Gastrocnemius medialis (tissue), 4 donors: Measurements from ENCODE around the gene RFWD3. TPM values are rescaled to one million over a fixed set of nuclear protein-coding genes. Genes with fewer than 3 reads are reported as not detected.
"Not testable (repeated sequence)": the region's sequence is repeated elsewhere in the genome, so short reads cannot be mapped to it uniquely, and the experiment has no call there.

Source experiments
- ATAC-seq, 2 donors: fragments of 150-250 bp; one replicate each; pipeline ENCODE4 v1.9.1; 2016
- DNase-seq, 2 donors: peaks; one replicate each; pipeline ENCODE4 v3.0.0-alpha.2; 2019
- H3K27ac ChIP-seq, 4 donors: fragments of 200-600 bp; sonication (generic); 1 replicate in 1 of 4; 2 replicates in 3 of 4; pipeline ENCODE4 v1.5.1; 2016 to 2018; ENCODE audit warnings: mild to moderate bottlenecking in 2 of 4, moderate library complexity in 1 of 4
- H3K27me3 ChIP-seq, 3 donors: fragments of 200-600 bp; sonication (generic) in 2 of 3; 1 replicate in 1 of 3; 2 replicates in 2 of 3; pipeline versions ENCODE4 v1.5.1 to v1.6.0; 2016 to 2019; ENCODE audit warnings: mild to moderate bottlenecking in 1 of 3, moderate library complexity in 1 of 3
- H3K36me3 ChIP-seq, 2 donors: fragments of 200-600 bp; sonication (generic) in 1 of 2; one replicate each; pipeline ENCODE4 v1.5.1; 2017 to 2018
- H3K4me1 ChIP-seq, 2 donors: fragments of 200-600 bp; sonication (generic) in 1 of 2; one replicate each; pipeline ENCODE4 v1.5.1; 2016 to 2017; ENCODE audit warnings: mild to moderate bottlenecking in 2 of 2
- H3K4me3 ChIP-seq, 4 donors: fragments of 200-600 bp; sonication (generic) in 3 of 4; 1 replicate in 1 of 4; 2 replicates in 3 of 4; pipeline ENCODE4 v1.5.1; 2016 to 2019; ENCODE audit warnings: mild to moderate bottlenecking in 2 of 4
- H3K9me3 ChIP-seq, 3 donors: fragments of 200-600 bp; sonication (generic) in 2 of 3; 1 replicate in 1 of 3; 2 replicates in 2 of 3; pipeline ENCODE4 v1.5.1; 2016 to 2019
- POLR2A ChIP-seq, 2 donors: fragments of 450-650 bp; IDR thresholded peaks; one replicate each; pipeline ENCODE4 v1.6.1; 2017; ENCODE audit warnings: antibody characterized with exemption in 2 of 2, mild to moderate bottlenecking in 2 of 2, moderate library complexity in 2 of 2
- in situ Hi-C, 4 donors: fragments of 200-750 bp; cut with MboI; loops; one replicate each; pipeline versions ENCODE4 v1.15.0 to v1.8.0; 2017; ENCODE audit warnings: low sequenced_read_pairs in 4 of 4
- intact Hi-C: fragments of 100-400 bp; cut with DNase I; formaldehyde crosslinking; loops from one replicate; pipeline ENCODE4 v1.15.1; 2023; ENCODE audit warnings: low total_unique reads
- total RNA-seq, 4 donors: library from RNA; depleted of rRNA; stranded (reverse); fragments of >200 nt; gene quantifications; one replicate each; pipeline versions ENCODE4 v1.1.0 to v1.2.3, GENCODE V29; 2016
- TF ChIP-seq, protein P1 (sequence below), 5 experiments: fragments of 450-650 bp in 3 of 5; fragments of 200-600 bp in 2 of 5; sonication (generic) in 2 of 5; IDR thresholded peaks in 4 of 5; conservative IDR thresholded peaks in 1 of 5; 1 replicate in 4 of 5; 2 replicates in 1 of 5; pipeline ENCODE4 v1.5.1; 2016 to 2019; ENCODE audit warnings: antibody characterized with exemption in 5 of 5, mild to moderate bottlenecking in 3 of 5, moderate library complexity in 3 of 5

RFWD3 gene
- total RNA-seq, 4 donors from 2014 or later, result 2.5 to 7.1 (median 4.1) TPM

GRCh38 chr16:74682556-74682955, 15.9 kb upstream of the RFWD3 start:
- in situ Hi-C loops, result no loop called here
- H3K27me3 ChIP-seq, result no peaks in the 10 kb centered on the region
- DNase-seq (no peak), ATAC-seq (no peak)
- intact Hi-C loops, result no loop called here
- no peak overlapping the region for H3K27ac ChIP-seq
- H3K36me3 ChIP-seq, result no peaks in the 10 kb centered on the region
- H3K9me3 ChIP-seq, result no peaks in the 10 kb centered on the region
- TF ChIP-seq, protein P1, sequence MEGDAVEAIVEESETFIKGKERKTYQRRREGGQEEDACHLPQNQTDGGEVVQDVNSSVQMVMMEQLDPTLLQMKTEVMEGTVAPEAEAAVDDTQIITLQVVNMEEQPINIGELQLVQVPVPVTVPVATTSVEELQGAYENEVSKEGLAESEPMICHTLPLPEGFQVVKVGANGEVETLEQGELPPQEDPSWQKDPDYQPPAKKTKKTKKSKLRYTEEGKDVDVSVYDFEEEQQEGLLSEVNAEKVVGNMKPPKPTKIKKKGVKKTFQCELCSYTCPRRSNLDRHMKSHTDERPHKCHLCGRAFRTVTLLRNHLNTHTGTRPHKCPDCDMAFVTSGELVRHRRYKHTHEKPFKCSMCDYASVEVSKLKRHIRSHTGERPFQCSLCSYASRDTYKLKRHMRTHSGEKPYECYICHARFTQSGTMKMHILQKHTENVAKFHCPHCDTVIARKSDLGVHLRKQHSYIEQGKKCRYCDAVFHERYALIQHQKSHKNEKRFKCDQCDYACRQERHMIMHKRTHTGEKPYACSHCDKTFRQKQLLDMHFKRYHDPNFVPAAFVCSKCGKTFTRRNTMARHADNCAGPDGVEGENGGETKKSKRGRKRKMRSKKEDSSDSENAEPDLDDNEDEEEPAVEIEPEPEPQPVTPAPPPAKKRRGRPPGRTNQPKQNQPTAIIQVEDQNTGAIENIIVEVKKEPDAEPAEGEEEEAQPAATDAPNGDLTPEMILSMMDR (IDR thresholded peaks at IDR 0.05 in 4 of 5, conservative IDR thresholded peaks at IDR 0.05 in 1 of 5), result no peak
- no peak for TF ChIP-seq POLR2A (IDR thresholded peaks at IDR 0.05)
- H3K4me3 ChIP-seq, result no peak overlapping the region
- no peaks in the 10 kb centered on the region for H3K4me1 ChIP-seq

DNA sequence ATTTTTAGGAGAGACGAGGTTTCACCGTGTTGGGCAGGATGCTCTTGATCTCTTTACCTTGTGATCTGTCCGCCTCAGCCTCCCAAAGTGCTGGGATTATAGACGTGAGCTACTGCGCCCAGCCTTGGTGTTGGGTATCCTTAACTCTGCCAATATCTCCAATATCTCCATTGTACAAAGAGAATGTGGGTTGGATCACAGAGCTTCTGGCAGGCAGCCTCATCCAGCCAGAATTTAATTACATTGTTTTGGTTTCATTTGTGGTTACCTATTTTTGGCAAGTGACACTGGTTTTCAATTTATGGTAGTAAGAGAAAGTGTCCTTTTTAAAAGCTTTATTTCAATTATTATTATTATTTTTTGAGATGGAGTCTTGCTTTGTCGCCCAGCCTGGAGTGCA, 14.0 kb upstream of the RFWD3 start:
- ATAC-seq (no peak), DNase-seq (no peak)
- Histone ChIP-seq H3K4me3 (no peak overlapping the region), H3K27ac (no peak overlapping the region), H3K4me1 (no peaks in the 10 kb centered on the region), H3K36me3 (no peaks in the 10 kb centered on the region), H3K9me3 (no peaks in the 10 kb centered on the region), H3K27me3 (no peaks in the 10 kb centered on the region)
- TF ChIP-seq, protein P1 (IDR thresholded peaks at IDR 0.05 in 4 of 5, conservative IDR thresholded peaks at IDR 0.05 in 1 of 5), result no peak
- TF ChIP-seq POLR2A (IDR thresholded peaks at IDR 0.05), result no peak
- intact Hi-C loops, result no loop called here
- in situ Hi-C loops, result no loop called here

DNA sequence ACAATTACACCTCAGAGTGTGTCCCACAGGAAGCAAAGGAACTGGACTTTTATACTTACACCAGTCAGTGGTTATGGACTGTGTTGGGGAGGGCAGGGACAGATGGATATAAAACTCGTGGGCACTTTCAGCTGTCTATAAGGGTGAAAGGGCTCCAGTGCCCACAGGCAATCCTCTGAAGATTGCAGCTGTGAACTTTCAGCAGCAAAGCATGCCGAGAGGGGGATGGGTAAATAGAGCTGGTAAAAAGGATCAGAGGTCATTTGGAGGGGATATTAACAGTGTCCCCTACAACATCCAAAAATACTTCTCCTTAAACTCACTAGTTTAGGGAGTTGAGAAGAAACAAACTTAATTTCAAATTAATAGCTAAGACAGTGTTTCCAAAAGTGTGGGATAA, 13.3 kb upstream of the RFWD3 start:
- intact Hi-C loops (no loop called here), in situ Hi-C loops (no loop called here)
- no peak for DNase-seq
- H3K27me3 ChIP-seq, result no peaks in the 10 kb centered on the region
- H3K4me1 ChIP-seq, result no peaks in the 10 kb centered on the region
- H3K9me3 ChIP-seq, result no peaks in the 10 kb centered on the region
- no peaks in the 10 kb centered on the region for H3K36me3 ChIP-seq
- no peak for ATAC-seq
- H3K27ac ChIP-seq, result no peak overlapping the region
- no peak overlapping the region for H3K4me3 ChIP-seq
- TF ChIP-seq, protein P1 (IDR thresholded peaks at IDR 0.05 in 4 of 5, conservative IDR thresholded peaks at IDR 0.05 in 1 of 5), result no peak
- TF ChIP-seq POLR2A (IDR thresholded peaks at IDR 0.05), result no peak

DNA sequence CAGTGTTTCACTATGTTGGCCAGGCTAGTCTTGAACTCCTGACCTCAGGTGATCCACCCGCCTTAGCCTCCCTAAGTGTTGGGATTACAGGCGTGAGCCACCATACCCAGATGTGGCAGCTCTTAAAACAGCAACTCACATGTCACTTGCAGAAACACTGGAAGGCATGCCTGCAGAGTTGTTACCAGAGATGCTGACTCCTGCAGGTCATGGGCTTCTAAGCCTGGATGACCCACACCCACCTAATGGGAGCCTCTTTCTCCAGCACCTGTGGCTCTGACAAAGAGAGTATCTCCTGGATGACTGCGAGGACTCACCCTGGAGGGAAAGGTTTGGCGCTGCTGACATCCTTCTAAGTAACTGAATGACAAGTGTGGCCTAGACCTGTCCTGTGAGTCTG, 11.2 kb upstream of the RFWD3 start:
- intact Hi-C loops (no loop called here), in situ Hi-C loops (no loop called here)
- Histone ChIP-seq H3K9me3 (no peaks in the 10 kb centered on the region), H3K4me1 (no peaks in the 10 kb centered on the region), H3K4me3 (no peak overlapping the region), H3K27ac (no peak overlapping the region), H3K27me3 (no peaks in the 10 kb centered on the region), H3K36me3 (no peaks in the 10 kb centered on the region)
- ATAC-seq (no peak), DNase-seq (no peak)
- TF ChIP-seq POLR2A (IDR thresholded peaks at IDR 0.05), result no peak
- TF ChIP-seq, protein P1 (IDR thresholded peaks at IDR 0.05 in 4 of 5, conservative IDR thresholded peaks at IDR 0.05 in 1 of 5), result no peak

DNA sequence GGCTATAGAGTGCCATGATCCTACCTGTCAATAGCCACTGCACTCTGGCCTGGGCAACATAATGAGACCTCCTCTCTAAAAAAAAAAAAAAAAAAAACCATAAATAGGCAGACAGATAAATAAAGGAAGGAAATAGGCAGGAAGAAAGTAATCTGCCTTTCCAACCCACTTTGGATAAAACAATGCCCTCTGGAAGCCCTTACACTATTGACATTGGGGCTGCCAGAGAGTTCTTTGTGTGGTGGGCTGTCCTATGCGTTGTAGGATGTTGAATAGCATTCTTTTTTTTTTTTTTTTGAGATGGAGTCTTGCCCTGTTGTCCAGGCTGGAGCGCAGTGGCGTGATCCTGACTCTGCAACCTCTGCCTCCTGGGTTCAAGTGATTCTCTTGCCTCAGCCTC, 7.2 kb upstream of the RFWD3 start:
- no peak for DNase-seq
- no peak overlapping the region for H3K4me3 ChIP-seq
- H3K4me1 ChIP-seq, result no peaks in the 10 kb centered on the region
- ATAC-seq, result no peak
- H3K27me3 ChIP-seq, result no peaks in the 10 kb centered on the region
- H3K36me3 ChIP-seq, result no peaks in the 10 kb centered on the region
- intact Hi-C loops, result no loop called here
- in situ Hi-C loops, result no loop called here
- no peak for TF ChIP-seq POLR2A (IDR thresholded peaks at IDR 0.05)
- TF ChIP-seq, protein P1 (IDR thresholded peaks at IDR 0.05 in 4 of 5, conservative IDR thresholded peaks at IDR 0.05 in 1 of 5), result no peak
- H3K27ac ChIP-seq, result no peak overlapping the region
- no peaks in the 10 kb centered on the region for H3K9me3 ChIP-seq

GRCh38 chr16:74668877-74669276, 2.2 kb upstream of the RFWD3 start:
- intact Hi-C loops, result loop anchor here (5.0 kb wide), 1 partner anchor 62 kb away; the partner anchor contains the start of gene GLG1
- Histone ChIP-seq H3K4me1 (peaks cover 8 to 11% of the 10 kb centered on the region in 2 donors), H3K36me3 (peaks cover 0 to 11% of the 10 kb centered on the region in 2 donors)
- H3K27me3 ChIP-seq, in situ Hi-C loops, H3K9me3 ChIP-seq, DNase-seq, ATAC-seq, H3K4me3 ChIP-seq, H3K27ac ChIP-seq: not testable (repeated sequence)
